Measurements from ENCODE around the gene SCYGR2. TPM values are rescaled to one million over a fixed set of nuclear protein-coding genes. Genes with fewer than 3 reads are reported as not detected.

The SCYGR2 gene
- total RNA-seq, 1 experiment from 2014 or later, result not detected

DNA sequence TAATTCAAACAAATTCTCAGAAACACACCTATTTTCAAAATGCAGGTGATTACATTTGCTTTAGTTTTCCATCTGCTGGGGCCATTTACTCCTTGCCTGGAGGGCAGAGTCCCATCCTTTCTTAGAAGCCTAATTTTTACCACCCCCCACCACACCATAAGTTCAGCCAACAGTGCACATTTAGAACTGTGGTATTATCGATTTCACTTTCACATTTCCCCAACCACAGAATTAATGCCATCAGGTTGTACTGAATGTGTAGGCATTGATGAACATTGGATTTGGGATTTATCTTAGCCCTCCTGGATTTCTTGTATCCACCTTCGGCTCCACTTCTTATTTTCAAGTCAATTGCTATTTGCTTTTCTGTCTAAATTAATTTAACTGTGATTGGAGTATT lies 11.4 kb downstream of the SCYGR2 start:
- Histone ChIP-seq H4K91ac (ENCODE audit: insufficient read length, low read depth, low read length) (no peak overlapping the region), H4K8ac (replicated peaks; ENCODE audit: insufficient read length, low read depth, low read length) (no peak overlapping the region), H2BK15ac (ENCODE audit: low read depth, low read length) (no peak overlapping the region), H3K9ac (ENCODE audit: extremely low read depth, insufficient read length, low read length) (no peak overlapping the region), H3K4ac (ENCODE audit: low read depth, low read length) (no peak overlapping the region), H3K23ac (ENCODE audit: insufficient read length, low read depth, low read length) (no peak overlapping the region), H2BK120ac (ENCODE audit: low read depth, low read length, poor library complexity, severe bottlenecking) (no peak overlapping the region), H3K56ac (ENCODE audit: insufficient read length, low read depth, low read length) (no peak overlapping the region), H2AK5ac (ENCODE audit: insufficient read length, low read length) (no peak overlapping the region), H4K20me1 (ENCODE audit: control insufficient read depth, insufficient read depth, insufficient read length) (no peaks in the 10 kb centered on the region), H3T11ph (ENCODE audit: low read length) (no peak overlapping the region), H3K27me3 (ENCODE audit: insufficient read depth, low read length) (no peaks in the 10 kb centered on the region; the same call in 1 of the 2 replicates), H4K5ac (ENCODE audit: insufficient read length, low read depth, low read length) (no peak overlapping the region), H3K14ac (ENCODE audit: insufficient read depth, low read length) (no peak overlapping the region), H3K4me1 (ENCODE audit: insufficient read depth, low read length) (no peaks in the 10 kb centered on the region), H3K79me2 (ENCODE audit: insufficient read depth, low read length) (no peaks in the 10 kb centered on the region), H3K23me2 (ENCODE audit: insufficient read length, low read depth, low read length, poor library complexity, severe bottlenecking) (no peaks in the 10 kb centered on the region), H2BK20ac (ENCODE audit: low read depth, low read length, poor library complexity, severe bottlenecking) (no peak overlapping the region), H2AFZ (ENCODE audit: low read length) (no peak overlapping the region), H3K79me1 (ENCODE audit: insufficient read depth, low read depth, low read length, poor library complexity, severe bottlenecking) (no peaks in the 10 kb centered on the region), H2BK5ac (ENCODE audit: insufficient read length, low read length) (no peak overlapping the region), H2BK12ac (ENCODE audit: insufficient read length, low read depth, low read length) (no peak overlapping the region), H3K9me3 (ENCODE audit: control insufficient read depth, low read depth, low read length) (no peaks in the 10 kb centered on the region), H3K27ac (ENCODE audit: insufficient read length, low read depth, low read length) (no peak overlapping the region), H3K4me2 (ENCODE audit: insufficient read depth, insufficient read length, low read length) (no peak overlapping the region), H3K18ac (ENCODE audit: insufficient read length, low read depth, low read length) (no peak overlapping the region)
- Mint-ChIP-seq H3K4me1 (0 out of 4 replicates have a peak, but pooled peaks cover 0 to 2% of the 10 kb centered on the region in 2 experiments), H3K36me3 (ENCODE audit: insufficient read depth in 1 of 3, low read depth in 3 of 3) (no peaks in the 10 kb centered on the region; a peak in 1 of 7 replicates), H3K4me3 (no peak overlapping the region), H3K9me3 (no peaks in the 10 kb centered on the region; a peak in 1 of 5 replicates), H3K27ac (no peak overlapping the region), H3K27me3 (ENCODE audit: low read depth) (peaks cover 4% of the 10 kb centered on the region)
- WGBS (ENCODE audit: extremely low coverage, insufficient read length, low lambda C conversion rate), result no CpG with 5 or more reads among the region's 2 CpGs
- TF ChIP-seq, protein P1, sequence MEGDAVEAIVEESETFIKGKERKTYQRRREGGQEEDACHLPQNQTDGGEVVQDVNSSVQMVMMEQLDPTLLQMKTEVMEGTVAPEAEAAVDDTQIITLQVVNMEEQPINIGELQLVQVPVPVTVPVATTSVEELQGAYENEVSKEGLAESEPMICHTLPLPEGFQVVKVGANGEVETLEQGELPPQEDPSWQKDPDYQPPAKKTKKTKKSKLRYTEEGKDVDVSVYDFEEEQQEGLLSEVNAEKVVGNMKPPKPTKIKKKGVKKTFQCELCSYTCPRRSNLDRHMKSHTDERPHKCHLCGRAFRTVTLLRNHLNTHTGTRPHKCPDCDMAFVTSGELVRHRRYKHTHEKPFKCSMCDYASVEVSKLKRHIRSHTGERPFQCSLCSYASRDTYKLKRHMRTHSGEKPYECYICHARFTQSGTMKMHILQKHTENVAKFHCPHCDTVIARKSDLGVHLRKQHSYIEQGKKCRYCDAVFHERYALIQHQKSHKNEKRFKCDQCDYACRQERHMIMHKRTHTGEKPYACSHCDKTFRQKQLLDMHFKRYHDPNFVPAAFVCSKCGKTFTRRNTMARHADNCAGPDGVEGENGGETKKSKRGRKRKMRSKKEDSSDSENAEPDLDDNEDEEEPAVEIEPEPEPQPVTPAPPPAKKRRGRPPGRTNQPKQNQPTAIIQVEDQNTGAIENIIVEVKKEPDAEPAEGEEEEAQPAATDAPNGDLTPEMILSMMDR (conservative IDR thresholded peaks at IDR 0.05), result no peak
- no peak for DNase-seq

Data from H9 (cell line).